Cortex of kidney (tissue), 1 donor: ENCODE data around the gene DACH1.

Experiments used
- DNase-seq: peaks from one replicate; lab custom pipeline; 2025; lab: John Stamatoyannopoulos, UW

DACH1 gene

GRCh38 chr13:71702253-71702652 lies 164.8 kb downstream of the DACH1 start:
- DNase-seq, result no peak

GRCh38 chr13:71701741-71702140 lies 165.3 kb downstream of the DACH1 start:
- no peak for DNase-seq

- no peak for DNase-seq
These were observed 167.7 kb downstream of the DACH1 start for GRCh38 chr13:71699342-71699741.

DNA sequence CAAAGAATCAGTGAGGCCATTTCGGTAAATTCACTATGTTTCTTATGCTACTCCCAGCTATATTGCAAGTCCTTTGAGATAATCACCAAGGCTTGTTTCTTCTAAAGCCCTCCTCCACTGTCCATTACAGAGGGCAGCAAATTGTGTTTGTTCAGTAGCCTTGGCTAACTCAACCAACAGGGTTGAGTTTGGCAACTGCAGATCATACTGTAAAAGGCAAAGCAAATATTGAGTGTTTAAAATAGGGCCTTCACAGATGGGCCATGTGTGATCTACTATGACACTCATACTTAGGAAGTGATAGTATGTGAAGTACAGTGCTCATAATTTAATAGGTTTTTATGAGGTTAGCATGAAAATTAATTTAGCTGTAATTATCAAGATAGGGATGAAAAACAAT lies 171.3 kb downstream of the DACH1 start:
- DNase-seq, result no peak

- DNase-seq, result no peak
These were observed 181.9 kb downstream of the DACH1 start for GRCh38 chr13:71685072-71685471.

DNA sequence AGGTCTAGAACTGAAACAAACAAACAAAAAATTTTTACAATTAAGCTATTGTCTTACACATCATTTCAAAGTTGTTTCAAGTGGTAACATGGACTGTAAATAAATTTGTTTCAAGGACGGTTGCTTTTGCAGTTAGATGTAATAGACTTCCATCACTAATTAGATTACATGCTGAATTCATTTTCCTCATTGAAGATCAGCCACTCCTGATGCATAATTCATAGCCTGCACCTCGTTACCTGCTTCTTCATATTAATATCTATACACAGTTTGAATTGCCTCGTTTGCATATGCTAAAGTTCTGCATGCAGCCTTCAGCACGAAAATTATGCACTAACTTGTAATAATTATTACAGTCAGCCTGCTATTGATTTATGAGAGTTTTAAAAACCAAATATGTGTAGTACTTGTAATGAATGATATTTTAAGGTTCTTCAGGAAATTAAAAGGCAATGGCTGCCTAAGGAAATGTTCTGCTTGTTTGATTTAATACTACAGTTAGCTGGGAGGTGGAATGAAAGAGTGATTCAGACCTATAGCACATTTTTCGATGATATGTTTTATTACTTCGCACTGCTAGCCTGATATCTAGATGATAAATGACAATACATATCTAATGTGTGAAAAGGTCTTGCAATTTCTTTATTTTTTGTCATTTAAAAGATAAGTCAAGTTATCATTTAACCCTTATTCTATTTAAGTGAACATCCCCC lies 184.9 kb downstream of the DACH1 start:
- DNase-seq, result no peak

DNA sequence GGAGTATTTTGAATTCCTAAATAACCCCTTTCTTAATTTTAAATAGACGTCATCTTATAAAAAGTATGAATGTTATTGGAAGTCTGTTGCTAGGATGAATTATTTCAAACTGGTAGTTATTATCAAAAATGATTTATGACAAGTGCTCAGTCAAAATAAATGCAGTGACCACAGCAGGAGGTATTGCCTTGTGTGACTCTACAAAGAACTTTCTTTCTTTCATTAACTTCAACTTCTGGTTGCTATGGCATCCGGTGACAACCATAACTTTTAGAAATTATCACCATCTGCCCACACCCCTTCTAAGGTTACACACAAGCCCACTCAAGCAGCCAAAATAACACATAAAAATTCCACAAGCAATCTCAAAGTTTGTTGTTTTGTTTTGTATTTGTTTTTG lies 189.9 kb downstream of the DACH1 start:
- no peak for DNase-seq

GRCh38 chr13:71672512-71672911 lies 194.5 kb downstream of the DACH1 start:
- no peak for DNase-seq

DNA sequence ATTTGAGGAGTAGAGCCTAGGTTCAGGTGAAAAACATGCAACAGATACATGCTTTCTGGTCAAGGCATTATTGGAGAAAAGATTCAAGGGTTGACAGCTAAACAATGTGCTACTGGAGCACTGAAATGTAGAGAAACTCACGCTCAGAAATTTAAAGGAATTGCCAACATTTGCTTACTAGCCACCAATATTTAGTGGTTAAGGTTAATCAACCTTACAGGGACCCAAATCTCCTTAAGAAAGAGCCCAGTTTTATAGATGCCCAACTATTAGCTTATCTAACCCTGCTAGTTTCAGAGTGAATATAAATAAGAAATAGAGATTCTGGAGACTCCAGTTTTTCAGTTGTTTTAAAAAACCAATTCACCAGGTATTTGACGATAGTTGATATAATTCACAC lies 203.6 kb downstream of the DACH1 start:
- DNase-seq, result no peak

DNA sequence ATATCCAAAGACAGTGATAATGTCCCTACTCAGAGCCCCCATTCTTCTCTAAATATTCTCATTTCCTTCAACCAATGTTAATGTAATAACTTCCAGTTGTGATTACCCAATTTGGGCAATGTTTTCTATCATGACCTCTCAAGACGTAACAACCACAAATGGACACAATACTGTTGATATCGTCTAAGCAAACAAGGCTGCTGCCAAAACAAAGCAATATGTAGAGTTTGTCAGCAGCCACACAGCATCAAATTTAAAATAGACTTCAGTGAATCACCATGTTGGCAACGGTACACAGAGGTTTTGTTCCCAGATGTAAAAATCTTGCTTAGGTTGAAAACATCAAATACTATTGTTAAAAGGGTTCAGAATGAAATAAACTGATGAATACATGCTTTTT lies 205.1 kb downstream of the DACH1 start:
- DNase-seq, result no peak

DNA sequence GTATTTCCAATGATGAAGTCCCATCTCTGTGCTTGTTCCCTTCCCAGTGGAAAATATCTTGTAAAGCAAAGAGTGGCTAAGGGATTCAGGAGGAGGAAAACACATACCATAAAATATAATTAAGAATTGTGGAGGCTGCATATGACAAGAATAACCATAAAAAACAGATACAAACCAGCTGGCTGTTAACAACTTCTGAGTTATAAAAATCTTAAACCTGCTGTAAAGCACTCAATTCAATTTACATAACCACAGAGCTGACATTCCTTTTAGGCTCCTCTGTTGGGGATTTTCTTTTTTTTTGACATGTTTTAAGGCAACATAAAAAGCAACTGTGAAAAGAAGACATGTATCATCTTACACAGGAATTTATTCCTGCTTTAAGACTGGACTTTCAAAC lies 207.6 kb downstream of the DACH1 start:
- DNase-seq, result no peak

GRCh38 chr13:71645467-71645866 lies 221.5 kb downstream of the DACH1 start:
- DNase-seq, result no peak

DNA sequence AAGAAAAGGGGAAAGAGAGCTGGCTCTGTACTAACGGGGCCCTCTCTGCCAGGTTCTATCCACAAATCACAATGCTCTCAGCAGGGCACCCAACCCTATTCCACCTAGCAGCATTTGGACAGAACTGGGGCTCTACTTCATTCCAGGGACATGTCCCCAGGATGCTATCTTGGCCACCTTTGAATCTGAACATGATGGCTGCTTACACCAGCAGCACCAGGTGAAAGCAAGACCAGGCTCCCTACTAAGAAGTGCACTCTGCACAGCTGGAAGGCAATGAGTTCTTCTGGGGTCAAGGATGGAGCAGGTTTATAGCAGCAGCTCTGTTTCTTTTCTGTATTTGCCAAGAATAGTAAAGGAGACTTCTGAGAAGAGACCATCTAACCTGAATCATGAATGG lies 222.4 kb downstream of the DACH1 start:
- no peak for DNase-seq

DNA sequence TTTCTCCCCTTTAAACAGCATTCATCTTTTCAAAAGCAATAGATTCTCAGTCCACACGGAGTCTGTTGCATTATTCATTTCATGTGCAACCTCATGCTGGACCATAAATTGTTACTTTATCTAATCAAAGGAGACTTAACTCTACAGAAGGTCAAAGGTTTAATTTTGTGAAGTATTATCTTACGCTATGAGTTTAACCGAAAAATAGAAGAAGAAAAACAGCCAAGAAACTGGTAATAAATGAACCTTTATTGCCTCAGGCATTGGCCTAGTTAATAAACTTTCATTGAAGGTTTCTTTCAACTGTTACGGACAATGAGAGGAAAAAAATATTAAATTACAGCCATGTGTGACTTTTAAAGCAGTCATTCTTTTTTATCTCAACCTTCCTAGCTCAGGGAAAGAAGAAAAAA lies 223.6 kb downstream of the DACH1 start:
- DNase-seq, result no peak

DNA sequence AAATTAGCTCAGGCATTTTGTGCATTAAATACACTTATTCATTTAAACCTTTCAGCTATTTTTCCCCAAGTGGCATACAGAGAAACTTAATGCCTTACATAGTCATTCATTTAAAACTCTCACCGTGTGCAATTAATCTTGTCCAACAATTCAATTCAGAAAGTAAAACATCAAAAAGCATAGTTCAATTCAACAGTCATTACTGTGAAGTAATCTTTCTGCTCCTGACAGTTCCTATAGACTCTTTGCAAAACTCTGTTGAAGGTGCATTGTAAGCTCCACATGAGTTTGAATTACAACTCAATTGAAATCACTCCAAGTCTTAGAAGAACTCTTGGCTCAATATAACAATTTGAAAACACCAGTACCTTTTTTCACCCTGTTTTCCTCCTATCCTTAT lies 228.3 kb downstream of the DACH1 start:
- DNase-seq, result no peak

GRCh38 chr13:71634602-71635443 lies 232.2 kb downstream of the DACH1 start:
- no peak for DNase-seq

- DNase-seq, result no peak
These were observed 232.8 kb downstream of the DACH1 start for GRCh38 chr13:71634182-71634581.

GRCh38 chr13:71632721-71633120 lies 234.3 kb downstream of the DACH1 start:
- no peak for DNase-seq

DNA sequence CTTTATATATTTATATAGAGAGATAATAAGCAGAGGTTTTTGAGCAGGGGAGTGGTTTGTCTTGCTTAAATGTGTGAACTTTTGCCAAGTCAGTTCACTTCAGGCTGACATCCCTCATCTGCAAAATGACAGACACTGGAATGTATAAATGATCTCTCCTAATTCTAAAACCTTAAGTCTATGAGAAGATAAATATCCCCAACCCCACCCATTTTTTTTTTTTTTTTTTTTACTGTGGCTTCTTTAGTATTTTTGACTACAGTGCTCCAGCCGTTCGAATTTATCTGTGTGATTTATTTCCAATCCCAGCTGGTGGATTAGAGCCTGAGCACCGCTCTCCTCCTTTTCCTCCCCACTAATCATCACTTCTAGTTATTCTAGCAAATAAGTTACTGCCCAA lies 234.8 kb downstream of the DACH1 start:
- no peak for DNase-seq

DNA sequence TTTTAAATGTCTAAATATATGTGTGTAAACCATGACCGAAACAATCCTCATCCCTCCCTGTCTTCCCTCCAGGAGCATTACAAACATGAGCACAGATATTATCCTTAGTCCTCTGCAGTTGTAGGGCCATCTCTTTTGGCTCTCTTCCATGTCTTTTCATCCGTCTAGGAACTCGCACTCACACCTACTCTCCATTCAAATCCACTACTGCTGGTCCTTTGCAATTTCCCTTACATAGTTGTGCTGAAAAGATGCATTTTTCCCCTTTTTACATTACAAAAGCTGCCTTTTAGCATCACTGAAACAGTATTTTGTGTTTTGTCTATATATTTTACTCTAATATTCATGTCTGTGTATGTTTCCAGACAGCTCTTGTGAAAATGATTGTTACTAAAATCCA lies 237.8 kb downstream of the DACH1 start:
- DNase-seq, result no peak

DNA sequence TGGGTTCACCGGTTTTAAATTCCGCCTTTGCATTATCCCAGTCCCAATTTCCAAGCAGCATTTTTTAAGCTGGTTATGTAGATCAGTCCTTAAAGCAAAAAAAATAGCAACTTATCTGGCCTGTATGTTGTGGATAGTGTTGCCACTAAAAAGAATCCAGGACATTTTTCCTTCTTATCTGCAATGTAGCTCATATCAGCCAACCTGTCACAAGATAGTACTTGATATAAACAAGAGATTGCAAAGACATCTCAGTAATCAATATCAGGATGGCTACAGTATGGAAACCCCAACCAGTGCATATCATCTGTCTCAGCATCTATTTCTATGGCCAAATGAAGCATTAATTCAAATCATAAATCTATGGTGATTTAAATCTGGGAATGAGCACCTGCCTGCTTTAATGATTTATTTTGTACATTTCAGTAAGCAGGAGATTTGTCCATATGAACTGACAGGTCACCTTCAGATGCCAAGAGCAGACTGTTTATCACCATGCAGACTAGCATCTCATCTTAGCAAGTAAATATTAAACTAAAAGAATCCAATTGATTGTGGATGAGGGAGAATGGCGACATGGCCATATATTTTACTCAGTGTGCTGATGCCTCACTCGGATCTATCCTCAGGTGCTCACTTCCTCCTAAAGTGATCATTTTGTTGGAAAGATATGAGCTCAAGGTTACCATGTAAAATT lies 240.4 kb downstream of the DACH1 start:
- no peak for DNase-seq

DNA sequence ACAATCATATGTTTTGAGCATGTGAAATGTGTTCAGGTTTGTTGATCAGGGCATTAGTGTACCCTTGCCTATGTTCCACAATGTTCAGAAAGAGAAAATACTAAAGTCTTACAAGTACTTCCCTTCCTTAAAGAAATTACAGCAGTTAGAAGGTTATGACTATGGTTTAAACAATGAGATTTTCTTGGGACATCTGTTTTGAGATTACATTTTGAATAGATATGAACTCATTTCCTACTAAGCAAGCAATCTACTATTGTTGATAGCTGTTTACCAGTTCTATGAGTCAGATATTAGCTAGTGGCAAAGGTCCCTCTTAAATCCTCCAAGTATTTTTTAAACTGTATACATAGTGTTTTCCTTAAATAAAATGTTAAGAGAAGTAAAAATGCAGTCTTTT lies 241.3 kb downstream of the DACH1 start:
- DNase-seq, result no peak
